GM21381 (cell line): Measurements from ENCODE around the gene NPTN.
A peak's percentile ranks its signal among the peaks of the same experiment; 100 is the strongest.
"Not testable (repeated sequence)": the region's sequence is repeated elsewhere in the genome, so short reads cannot be mapped to it uniquely, and the experiment has no call there.

ENCODE experiments used
- ATAC-seq: cut with Tn5 transposase; IDR thresholded peaks from one replicate; pipeline ENCODE4 v1.9.1; 2021; ENCODE audit warnings: mild to moderate bottlenecking, moderate library complexity; ENCODE audit not compliant: unreplicated experiment

The NPTN gene

DNA sequence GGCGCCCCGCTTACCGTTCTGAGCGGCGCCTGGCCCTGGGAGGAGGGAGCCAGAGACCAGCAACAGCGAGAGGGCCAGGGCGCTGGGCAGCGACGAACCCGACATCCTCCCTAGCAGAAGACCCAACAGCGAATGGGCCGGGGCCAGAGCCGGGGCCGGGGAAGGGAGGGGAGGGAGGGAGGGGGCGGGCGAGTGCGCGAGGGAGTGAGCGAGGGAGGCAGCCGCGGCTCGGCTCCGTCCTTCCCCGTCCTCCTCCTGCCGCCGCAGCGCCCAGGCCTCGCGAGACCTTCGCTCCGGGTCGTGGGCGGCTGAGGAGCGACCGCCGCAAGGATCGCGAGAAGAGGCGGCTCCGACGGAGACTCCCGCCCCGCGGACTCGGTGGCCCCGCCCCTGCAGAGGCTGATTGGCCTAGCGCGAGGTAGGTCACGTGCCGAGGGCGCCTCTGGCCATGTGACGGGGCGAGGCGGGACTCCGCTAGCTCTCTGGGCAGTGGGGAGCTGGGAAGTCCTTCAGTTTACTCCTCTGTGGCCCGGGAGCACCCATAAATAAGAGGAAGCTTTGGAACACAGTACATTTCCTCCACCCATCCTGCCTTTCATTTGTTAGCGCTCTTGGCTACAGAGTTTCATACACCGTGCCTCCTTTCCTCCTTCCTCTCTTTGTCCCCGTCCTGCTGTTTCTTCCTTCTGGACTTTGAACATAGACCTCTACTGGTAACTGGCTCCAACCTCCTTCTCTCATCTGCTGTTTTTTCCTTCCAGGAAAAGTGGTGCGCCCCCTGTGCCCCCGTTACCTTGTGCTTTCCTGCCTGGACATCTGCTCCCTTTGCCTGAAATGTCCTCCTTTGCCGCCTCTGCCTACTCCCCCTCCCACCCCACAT, at the start of gene NPTN:
Gene NPTN, minus strand, starts transcription at position 279 of the 880 bp plus-strand sequence. Its CDS starts 174 bp downstream, at position 105.
- peak; percentile 86 for ATAC-seq

DNA sequence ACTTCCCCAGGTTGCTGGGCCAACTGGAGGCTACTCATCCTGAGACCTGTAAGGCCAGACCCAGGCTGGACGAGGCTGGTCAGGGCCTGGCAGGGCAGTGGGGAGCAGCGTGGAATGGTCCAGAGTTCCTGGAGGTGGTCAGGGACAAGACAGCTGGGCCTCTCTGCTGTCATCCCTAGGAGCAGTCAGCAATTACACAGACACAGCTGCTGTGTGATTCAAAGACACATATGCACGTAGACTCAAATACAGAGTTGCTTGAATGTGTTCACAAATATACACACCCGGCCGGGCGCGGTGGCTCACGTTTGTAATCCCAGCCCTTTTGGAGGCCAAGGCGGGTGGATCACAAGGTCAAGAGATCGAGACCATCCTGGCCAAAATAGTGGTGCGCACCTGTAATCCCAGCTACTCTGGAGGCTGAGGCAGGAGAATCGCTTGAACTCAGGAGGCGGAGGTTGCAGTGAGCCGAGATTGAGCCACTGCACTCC, 49.5 kb upstream of the NPTN start:
- ATAC-seq, result no peak

DNA sequence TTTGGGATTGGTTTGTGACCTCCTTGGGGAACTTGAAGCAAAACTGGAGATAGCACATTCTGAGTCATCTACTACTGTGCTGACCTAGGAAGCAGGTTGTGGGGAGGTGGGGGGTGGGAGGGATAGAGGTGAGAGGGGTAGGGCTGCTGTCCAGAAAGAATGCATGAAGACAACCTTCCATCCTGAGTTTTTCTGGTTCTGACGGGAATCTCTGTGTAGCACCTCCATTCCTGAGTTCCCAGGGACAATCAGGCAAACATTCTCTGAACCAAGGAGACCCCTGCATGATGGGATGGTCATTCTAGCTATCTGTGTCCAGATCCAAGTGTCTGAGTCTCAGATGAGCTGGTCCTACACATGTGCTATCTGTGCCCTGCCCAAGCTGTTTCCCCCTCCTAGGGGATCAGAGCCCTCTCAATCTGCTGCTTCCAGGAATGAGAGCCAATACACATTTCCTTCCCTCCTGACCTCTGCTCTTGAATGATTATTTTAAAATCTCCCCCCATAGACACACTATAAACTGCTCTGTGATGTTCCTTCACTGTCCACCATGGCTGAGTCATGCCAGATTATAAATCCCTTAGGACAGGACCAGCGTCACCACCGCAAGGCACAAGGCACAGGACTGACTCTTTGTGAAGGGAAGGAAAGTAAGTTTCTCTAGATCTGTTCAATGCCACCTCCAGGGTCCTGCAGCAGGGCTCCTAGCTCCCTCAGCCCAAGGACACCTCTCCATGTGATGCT, 48.8 kb upstream of the NPTN start:
- ATAC-seq, result no peak

DNA sequence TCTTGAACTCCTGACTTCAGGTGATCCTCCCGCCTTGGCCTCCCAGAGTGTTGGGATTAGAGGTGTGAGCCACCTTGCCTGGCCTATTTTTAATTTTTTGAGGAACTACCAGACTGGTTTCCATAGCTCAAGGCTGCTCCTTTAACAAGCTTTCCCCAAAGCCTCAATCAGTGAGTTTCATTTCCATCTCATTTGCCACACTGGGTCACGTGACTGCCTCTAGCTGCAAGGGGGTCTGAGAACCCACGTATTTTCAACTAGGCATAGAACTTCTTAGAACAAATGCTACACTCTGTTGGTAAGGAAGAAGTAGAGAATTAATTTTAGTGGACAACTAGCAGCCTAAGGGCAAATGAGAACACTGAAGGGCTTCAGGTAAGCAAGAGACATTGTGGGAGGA, 47.9 kb upstream of the NPTN start:
- ATAC-seq, result no peak

DNA sequence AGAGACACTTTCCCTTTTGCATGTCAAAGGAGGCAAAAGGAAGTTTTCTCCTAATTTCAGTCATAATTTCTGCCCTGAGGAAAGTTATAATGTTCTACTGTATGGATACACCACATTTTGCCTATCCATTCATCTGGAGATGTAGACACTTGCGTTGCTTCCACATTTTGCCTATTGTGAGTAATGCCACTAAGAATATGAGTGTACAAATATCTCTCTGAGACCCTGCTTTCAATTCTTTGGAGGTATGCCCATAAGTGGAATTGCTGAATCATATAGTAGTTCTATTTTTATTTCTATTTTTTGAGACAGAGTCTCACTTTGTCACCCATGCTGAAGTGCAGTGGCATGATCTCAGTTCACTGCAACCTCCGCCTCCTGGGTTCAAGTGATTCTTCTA, 47.4 kb upstream of the NPTN start:
- no peak for ATAC-seq

DNA sequence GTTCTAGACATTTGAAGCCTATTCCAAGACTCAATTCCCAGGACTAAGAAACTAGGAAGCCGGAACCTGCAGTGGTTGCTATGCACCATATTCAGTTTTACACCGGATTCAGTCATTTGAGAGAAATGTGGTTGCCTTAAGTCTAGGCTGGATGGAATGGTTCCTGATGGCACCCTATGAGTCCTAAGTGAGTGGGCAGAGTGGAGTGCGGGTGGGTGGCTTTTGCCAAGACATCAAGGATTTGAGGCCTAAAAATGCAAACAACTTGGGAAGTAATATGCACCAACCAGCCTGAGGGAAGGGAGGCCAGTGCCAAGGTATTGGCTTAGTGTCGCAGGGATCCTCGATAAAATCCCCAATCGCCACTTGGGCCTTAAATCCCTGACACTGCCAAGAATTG, 46.8 kb upstream of the NPTN start:
- ATAC-seq, result no peak

DNA sequence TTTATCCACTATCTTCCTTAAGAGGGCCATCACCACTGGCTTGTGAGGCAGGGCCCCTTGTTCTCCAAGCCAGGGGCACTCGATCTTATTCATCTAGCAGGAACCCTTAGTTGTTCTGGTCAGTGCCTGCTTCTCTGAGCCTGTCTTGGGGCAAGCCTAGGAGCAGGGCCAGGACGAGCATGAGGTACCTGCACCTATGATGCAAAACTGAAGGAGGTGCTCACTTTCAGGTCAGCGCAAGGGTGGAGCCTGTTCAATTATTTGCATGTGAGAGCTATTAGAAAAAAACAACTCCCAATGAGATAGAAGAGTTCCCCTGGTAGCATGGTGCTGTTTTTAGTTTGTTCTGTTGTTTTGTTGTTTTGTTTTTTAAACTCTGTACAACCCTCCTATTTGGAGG, 46.0 kb upstream of the NPTN start:
- ATAC-seq, result no peak

DNA sequence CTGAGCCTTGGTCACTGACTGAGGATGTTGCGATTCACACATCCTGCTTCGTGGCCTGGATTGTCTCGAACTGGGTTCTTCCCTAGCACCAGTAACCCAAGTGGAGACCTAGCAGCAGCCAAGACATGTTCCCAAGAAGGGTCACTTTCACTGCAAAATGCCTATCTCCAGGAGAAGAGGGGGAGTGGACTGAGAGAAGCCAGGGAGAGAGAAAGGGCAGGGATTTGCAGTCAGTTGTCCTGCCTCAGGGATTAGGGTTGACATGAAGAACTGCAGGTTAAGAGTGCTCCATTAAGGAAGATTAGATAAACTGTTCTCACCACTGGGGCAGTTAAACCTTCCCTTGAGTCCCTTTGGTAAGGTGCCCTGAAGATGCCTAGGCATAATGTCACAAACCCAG, 45.3 kb upstream of the NPTN start:
- ATAC-seq, result no peak

DNA sequence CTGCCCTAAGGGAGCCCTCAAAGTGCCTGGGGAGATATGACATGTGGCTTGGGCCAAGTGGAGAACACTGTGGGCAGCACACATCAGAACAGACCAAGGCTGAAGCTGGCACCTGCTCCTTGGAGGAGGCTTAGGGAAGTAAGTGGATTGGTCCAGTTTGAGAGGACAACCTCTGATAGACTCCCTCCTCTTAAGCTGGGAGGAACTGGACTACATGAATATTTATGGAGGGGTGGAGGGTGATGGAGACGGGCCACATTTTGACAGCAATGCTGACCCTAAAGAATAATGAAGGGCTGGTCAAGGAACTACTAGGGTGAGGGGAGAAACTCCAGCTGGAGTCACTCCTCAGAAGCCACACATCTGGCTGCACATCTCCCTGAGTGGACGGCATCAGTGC, 44.5 kb upstream of the NPTN start:
- ATAC-seq, result no peak

DNA sequence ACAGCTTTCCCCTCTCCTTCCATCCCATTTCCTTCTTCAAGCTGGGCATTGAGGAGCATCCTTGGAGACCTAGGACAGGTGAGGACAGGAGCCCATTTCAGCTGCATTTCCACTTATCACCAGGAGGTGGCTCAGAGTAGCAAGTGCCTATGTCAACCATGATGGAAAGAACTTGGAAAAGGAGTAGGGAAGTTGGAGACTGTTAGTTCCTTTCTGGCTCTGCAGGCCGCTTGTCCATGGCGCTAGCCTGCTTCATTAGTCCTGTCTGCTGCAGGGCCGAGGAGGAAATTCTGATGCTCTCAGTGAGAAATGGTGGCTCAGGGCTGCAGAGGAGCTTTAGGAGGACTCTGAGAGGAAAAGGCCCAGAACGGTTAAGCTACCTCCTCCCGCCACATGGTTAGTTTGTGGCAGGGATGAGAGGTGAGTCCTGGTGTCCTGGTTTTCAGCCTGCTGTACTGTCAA, 44.0 kb upstream of the NPTN start:
- no peak for ATAC-seq

DNA sequence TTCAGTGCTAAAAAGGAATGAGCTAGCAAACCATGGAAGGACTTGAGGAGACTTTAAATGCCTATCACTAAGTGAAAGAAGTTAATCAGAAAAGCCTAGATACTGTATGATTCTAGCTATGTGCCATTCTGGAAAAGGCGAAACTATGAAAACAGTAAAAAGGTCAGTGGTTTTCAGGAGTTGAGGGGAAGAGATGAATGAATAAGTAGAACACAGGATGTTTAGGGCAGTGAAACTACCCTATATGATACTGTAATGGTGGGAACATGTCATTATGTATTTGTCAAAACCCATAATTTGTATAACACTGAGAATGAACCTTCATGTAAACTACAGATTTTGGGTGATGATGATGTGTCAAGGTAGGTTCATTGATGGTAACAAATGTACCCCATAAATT, 41.4 kb upstream of the NPTN start:
- no peak for ATAC-seq

DNA sequence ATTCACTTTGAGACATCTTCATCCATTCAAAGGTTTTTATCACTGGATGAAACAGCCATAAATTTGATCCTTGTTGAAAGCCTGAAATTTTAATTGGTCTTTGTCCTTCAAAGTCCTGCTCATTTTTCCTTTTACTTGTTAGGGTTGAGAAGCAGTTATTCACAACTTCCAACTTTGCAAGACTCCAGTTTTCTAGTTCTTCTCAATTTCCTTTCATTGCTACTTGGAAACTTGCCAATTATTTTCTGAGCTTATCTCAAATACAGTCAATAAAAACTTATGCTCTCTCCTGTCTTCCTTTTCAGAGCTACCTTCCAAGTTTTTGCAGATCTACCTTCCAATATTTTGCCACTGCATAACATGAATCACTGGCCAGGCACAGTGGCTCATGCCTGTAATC, 27.3 kb upstream of the NPTN start:
- ATAC-seq, result no peak

DNA sequence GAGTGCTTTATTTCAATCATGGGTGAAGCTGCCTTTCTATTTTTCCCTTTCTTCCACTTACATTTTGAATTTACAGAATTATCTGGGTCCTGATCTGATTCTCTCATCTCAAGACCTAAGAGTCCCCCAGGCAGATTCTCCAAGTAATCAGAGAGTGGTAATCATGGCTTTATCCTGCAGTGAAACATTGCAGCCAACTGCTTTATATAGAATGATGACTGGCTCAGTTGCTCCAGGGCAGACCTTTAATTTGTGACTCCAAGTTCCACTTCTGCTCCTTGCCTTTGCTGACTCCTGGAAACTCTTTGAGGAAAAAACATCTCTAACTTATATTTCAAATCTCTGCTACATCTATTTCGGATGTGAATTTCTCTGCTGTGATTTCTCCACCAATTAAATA, 25.5 kb upstream of the NPTN start:
- ATAC-seq, result no peak

DNA sequence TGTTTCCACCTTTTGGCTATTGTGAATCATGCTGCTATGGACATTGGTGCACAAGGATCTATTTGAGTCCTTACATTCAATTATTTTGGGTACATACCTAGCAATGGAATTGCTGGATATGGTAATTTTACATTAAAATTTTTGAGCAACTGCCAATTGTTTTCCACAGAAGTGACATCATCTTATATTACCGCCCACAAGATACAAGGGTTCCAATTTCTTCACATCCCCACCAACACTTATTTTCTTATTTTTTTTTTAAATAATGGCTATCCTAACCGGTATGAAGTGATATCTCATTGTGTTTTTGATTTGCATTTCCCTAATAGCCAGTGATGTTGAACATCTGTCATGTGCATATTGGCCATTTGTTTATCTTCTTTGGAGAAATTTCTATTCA, 22.5 kb upstream of the NPTN start:
- no peak for ATAC-seq

DNA sequence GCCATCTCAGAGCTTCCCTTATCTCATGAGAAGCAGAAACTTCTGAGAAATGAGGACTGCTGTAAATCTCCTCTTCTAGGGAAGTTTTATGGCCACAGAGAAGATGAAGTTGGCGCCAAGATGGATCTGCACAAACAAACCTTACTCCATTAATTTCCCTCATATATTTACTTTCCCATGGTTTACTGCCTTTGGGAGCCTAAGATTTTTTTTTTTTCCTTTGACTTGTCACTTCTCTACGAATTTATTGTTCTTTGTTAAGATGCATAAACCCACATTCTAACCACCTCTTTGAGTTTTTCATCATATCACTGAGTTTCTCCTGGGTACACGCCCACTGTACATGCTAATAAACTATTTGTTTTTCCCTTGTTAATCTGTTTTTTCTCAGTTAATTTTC, 21.5 kb upstream of the NPTN start:
- no peak for ATAC-seq

DNA sequence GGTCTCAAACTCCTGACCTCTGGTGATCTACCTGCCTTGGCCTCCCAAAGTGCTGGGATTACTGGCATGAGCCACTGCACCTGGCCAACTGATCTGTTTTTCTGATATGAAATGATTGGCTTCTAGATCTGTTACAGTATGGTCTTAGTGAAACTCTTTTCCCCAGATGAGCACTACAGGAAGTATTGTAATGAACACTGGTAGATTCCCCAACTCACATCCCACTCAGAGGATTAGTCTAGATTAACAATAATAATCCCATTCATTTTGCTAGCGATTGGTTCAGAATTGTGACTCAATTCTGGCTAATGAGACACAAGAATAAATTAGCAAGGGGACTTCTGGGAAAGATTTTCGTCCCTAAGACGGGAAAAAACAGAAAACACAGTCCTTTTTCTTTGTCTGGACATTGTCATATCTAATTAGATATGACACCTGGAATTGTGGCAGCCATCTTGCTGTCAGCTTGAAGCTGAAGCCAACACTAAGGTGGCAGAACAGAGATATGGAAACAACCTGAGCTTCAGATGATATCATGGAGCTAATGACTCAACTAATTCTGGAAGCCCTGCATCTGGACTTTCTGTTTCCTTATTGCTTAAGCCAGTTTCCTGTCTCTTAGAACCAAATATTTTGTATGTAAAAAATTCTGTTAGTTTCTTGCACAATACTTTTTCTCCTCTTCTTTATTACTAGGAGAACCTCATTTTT, 17.4 kb upstream of the NPTN start:
- no peak for ATAC-seq

DNA sequence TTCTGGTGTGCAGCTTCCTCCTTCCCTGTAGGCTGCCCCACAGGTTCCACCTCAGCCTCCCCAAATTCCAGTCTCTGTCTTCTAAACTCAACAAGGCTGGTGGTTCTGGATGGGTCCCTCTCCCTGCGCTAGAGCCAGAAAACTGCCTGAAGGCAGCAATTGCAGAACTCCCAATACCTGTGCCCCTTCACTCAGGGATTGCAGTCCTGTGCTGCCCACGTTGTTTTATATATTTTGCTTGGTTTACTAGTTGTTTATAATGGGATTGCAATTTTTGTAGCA, 14.8 kb upstream of the NPTN start:
- no peak for ATAC-seq

DNA sequence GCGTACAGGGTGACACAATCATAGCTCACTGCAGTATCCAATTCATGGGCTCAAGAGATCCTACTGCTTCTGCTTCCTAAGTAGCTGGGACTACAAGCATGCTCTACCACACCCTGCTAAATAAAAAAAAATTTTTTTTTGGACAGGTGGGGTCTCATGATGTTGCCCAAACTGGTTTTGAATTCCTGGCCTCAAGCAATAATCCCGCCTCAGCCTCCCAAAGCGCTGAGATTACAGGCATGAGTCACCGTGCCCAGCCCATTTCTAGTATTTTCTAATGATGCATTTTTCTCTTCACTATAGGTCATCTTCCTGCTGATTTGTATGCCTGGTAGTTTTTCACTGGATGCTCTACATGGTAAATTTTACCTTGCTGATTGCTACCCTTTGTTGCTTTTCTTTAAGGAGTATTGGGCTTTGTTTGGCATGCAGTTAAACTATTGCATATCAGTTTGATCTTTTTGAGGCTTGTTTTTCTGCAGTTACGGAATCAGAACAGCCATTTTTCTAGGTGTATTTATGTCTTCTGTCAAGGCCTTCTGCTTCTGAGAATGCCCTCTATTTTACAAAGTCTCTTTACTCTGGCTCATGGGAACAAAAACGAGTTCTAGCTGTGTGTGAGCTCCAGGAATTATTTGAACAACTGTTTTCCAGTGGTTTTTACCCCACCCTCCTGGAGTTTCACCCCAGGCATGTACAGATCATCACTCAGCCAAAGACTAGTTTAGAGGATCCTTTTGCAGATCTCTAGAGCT, 14.2 kb upstream of the NPTN start:
- ATAC-seq, result no peak

DNA sequence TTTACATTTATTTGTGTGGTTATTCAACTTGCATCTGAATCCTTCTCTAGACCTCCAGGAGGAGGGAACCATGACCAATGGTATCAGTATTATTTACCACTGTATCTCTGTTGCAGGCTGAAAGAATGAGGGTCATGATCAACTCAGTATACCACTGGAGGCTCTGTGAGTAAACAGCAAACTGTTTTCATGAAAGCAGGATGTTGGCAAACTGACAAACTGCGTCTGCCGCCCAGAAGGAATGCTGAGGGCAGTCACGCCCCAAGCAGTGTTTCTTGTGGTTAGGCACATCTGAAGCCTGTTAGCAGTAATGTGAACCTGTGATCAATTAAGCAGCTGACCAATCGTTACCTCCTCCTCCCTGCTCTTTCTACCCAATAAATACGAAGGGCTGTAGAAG, 6.3 kb upstream of the NPTN start:
- not testable (repeated sequence) for ATAC-seq

DNA sequence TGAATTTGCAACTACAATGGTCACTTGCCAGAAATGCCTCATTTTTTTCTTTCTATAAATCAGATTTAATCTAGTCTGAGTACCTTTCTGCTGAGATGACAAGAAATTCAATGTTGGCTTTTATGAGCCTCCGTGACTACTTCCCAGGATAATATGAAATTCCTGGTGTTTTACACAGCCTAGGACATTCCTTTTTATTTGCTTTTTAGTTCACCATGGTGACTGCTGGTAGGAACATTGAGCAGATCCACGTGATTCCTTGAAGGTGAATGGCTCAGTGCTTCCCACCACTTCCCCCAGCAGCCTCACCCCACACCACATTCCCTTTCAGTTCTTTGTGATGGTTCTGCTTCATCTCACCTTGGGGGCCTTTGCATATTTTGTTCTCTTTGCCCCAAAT, 4.3 kb upstream of the NPTN start:
- no peak for ATAC-seq

DNA sequence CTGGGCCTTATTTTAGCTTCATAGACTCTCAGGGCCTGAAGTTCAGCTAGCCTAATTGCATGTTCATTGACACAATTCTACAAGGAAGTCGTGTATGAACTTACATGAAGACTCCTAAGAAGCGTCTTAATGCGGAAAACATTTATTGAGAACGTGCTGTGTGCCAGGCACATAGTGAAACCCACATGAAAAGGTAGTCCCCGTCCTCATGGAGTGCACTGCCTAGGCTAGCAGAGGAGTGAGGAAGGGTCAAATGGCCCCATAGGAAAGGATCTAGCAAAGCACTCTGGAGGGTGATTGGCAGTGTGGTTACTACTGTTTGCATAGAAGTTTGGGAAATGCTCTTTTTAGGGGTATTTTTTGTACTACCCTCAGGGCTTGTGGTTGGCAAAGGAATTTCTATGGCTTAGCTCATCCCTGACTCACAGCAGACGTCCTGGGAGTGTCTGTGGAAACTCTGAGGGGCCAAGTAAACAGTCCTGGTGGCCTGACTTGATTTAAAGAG, 854 bp upstream of the NPTN start:
- no peak for ATAC-seq
